ENCODE measurements around the gene MRM2. TPM values are rescaled to one million over a fixed set of nuclear protein-coding genes. Genes with fewer than 3 reads are reported as not detected.
"Not testable (repeated sequence)": the region's sequence is repeated elsewhere in the genome, so short reads cannot be mapped to it uniquely, and the experiment has no call there.

The MRM2 gene
- polyA plus RNA-seq, 3 donors, result 37.9 to 39.6 (median 39.0) TPM

DNA sequence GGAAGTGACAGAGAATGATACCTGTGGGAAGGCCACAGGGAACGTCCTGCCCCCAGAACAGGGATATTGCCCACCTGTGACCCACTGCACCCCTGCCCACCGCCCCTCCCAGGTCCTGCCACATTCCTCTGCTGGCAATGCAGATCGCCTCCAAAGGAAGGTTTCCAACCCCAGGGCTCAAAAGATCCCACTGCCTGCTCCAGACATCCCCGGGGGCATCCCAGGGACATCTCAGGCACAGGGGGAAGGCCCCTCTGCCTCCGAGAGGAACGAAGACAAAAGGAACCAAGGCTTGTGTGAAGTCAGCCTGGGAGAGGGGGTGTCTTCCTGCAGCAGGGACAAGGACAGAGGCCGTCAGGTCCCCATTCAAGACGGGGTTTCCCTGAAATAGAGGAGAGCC is 28.5 kb upstream of the MRM2 start:
- DNase-seq, result no peak

- no peak for DNase-seq
Observed at GRCh38 chr7:2269991-2270460, 28.0 kb upstream of the MRM2 start.

DNA sequence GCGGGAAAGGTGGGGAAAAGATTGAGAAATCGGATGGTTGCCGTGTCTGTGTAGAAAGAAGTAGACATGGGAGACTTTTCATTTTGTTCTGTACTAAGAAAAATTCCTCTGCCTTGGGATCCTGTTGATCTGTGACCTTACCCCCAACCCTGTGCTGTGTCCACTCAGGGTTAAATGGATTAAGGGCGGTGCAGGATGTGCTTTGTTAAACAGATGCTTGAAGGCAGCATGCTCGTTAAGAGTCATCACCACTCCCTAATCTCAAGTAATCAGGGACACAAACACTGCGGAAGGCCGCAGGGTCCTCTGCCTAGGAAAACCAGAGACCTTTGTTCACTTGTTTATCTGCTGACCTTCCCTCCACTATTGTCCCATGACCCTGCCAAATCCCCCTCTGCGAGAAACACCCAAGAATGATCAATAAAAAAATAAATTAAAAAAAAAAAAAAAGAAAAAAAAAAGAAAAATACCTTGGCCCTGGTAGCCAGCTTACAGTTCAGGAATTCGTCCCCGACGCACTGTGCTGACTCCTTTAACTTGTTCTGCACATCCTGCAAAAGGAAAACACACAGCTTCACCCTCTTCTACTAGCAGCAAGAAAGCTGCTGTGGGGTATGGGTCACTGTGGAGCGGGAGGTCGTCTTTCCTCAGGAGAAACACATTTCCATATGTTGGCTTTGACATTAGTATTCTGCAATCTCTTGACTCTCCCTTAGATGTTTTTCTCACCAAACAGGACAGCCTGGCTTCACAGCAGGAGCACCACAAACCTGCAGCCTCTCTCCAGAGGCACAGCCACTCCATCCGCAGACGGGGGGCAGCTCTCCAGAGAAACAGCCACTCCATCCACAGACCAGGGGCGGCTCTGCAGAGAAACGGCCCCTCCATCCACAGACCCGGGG is 27.3 kb upstream of the MRM2 start:
- DNase-seq, result not testable (repeated sequence)

DNA sequence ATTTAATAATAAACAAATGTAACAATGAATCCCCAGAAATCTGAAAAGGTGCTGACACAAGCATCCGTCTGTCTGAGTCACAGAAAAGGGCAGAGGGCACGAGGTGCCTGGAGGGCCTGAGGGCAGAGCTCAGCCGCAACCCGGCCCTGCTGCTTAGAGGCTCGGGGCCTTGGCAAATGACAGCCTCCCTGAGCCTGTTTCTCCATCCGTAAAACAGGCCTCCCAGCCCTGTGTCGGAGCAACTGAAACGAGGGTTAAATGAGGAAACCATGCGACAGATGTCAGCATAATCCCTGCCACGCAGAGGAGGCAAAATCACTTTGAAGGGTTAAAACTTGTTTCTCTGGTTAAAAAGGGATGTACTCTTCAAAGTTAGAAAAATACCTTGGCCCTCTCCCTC is 24.9 kb upstream of the MRM2 start:
- no peak for DNase-seq

DNA sequence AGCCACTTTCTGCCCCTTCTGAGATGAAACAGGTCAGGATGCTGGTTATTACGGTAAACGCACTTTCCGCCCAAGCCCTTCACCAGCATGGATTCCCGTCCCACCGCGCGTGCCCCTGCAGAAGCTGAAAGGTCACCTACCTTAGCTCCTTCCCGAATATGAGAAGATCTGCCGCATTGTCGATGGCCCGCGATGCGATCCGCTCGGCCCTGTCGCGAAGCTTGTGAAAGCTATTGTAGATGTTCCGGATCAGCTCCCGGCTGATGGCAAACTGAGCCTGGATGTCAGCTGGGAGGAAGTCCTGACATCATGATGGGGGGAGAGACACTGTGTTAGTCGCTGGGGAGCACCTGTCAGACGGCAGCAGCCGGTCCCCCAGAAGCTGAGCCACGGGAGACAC is 22.2 kb upstream of the MRM2 start:
- DNase-seq, result no peak

DNA sequence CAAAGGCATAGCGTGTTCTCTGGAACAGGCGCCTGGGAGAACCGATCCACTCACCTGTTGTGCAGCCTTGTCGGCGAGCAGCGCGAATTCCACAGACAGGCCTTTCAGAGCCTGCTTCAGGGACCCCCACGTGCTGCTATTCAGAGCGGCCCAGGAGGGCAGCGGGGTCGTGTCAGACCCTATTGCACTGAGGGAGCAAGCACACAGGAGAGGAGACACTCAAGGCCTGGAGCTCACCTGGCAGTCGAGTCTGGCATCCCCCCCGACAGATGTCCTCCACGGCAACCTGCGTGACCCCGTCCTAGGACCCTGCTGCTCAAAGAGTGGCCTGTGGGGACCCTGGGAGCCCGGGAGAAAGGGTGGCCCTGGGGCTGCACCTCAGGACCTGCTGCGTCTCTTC is 21.2 kb upstream of the MRM2 start:
- DNase-seq, result no peak

- DNase-seq, result no peak
Observed at GRCh38 chr7:2261611-2262010, 19.6 kb upstream of the MRM2 start.

- DNase-seq, result no peak
Observed at GRCh38 chr7:2260820-2261219, 18.8 kb upstream of the MRM2 start.

- no peak for DNase-seq
Observed at GRCh38 chr7:2259480-2259879, 17.5 kb upstream of the MRM2 start.

DNA sequence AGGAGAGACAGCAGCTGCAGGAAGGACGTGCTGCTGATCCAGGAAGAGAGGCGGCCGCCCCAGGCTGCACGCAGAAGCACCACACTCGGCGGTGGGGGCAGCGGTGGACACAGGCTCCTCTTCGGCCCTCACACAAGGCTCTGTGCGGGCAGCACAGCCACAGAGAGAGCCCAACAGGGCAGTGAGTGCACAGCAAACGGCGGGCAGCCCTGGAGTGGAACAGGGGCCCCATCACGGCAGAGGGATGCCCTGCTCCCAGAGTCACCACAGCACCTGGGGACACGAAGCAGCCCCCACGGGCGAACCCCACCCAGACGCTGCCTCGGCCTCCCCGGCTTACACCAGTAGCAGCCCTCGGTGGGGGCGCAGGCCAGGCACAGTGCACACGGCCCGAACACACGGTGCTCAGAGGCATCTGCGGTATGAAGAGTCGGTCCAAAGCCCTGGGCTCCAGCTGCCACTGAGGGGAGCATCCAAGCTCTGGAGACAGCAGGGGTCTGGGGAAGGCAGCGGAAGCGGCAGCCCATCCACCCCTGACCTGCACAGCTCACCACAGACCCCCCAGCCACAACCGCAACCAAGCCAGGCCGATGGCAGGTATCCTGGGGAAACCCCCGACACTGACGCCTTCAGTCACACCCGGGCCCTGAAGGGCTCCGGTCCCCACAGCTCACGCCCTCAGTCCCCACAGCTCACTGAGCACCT is 16.8 kb upstream of the MRM2 start:
- DNase-seq, result no peak

DNA sequence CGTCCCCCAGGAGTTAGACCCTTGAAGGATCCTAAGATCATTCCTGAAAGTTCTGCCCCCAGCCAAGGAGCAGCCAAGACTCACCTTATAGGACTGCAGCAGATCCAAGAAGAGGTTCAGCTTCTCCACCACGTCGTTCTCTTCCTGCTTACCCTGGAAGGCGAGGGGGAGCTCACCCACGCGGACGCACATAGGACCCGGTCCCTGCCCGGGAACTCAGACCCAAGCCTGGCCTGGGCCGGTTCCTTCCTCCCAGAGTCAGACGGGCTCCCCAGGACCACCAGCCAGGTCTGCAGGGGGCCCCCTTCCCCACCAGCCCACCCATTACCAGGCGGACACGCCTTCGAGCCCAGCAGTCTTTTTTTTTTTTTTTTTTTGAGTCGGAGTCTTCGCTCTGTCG is 15.6 kb upstream of the MRM2 start:
- no peak for DNase-seq

DNA sequence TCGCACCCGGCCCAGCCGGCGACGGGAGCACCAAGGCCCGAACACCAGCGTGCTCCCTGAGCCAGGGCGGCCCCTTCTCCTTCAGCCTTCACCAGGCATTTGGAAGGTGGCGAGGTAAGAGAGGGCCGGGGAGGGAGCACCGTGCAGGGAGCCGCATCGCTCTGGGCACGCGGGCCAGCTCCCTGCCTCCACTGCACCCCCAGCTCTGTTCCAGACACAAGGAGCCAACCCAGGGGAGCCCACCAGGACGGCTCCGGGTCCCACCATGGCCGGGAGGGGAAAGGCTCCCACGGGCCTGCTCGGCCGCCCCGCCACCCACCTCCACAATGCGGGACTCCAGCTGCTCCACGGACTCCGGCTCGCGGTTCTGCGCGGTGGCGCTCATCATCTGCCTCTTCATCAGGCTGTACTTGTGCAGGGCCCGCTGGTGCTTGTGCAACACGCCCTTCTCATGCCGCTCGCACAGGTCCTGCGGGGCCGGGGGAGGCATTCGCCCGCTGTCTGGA is 15.1 kb upstream of the MRM2 start:
- no peak for DNase-seq

GRCh38 chr7:2256306-2257045 is 14.5 kb upstream of the MRM2 start:
- no peak for DNase-seq

DNA sequence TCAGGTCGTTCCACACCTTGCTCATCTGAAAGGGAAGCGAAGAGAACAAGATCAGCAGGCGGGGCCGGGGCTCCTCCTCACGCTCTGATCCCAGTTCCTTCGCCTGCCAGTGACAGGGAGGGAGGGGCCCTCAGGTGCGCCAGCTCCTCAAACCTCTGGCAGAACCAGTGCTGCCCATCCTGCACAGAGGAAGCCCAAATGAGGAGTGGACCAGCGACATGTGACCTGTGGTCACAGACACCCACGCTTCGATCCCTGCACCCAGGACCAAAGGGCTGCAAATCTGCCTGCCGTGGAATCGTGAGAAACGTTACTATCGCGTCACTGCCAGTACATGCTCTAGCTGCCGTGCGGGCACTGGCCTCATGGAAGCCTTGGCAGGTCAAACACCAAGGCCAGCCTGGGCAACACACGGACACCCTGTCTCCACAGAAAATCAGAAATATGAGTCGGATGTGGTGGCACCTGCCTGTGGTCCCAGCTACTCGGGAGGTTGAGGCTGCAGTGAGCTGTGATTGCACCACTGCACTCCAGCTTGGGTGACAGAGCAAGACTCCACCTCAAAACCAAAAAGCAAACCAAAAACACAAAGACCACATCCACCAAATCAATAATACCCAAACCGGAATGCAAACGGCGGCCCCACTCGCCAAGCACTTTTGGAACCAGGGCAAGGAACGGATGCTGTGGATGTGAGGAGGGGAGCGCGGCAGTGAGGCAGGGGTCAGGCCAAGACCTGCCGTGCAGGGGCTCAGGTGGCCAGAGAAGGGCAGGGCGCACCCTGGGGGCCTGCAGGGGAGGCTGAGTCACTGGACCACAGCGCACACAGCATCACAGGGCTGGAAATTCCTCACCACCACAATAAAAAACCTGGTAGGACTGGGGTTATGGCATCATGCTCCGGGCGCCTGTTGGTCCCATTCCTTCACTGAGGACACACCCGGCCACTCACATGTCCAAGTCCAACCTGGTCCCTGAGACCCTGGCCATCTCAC is 13.4 kb upstream of the MRM2 start:
- no peak for DNase-seq

DNA sequence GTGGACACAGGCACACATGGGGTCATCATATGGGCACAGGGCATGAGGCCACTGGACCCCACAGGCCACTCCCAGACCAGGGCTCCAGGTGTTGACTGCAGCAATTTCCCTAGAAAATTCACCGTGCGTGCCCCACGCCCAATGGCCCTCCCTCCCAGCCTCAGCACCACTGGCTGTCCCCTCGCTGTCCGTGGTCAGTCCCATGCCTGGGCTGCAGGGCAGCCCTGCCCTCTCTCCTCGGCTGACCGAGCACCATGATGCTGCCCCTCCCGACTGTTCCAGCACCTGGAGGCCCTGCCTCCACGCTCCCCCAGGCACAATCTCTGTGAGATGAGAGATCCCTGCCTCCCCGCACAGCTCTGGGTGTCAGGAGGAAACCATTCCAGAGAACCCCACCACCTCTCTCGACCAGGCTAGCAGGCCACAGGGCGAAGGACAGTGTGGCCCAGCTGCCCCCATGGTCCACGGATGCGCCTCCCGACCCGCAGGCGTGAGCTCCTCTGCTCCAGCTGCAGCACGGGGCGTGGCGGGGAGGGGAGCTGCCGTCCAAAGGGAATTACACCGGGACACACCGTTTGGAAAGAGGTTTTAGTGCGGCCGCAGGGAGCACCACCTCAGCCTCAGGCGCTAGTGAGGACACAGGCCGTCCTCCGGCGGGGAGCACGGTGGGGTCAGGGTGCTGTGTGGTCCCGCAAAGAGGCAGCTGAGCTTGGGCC is 12.6 kb upstream of the MRM2 start:
- DNase-seq, result no peak

- DNase-seq, result no peak
Observed at GRCh38 chr7:2253525-2254244, 11.7 kb upstream of the MRM2 start.

GRCh38 chr7:2253021-2253420 is 11.0 kb upstream of the MRM2 start:
- DNase-seq, result no peak

GRCh38 chr7:2251841-2252771 is 10.1 kb upstream of the MRM2 start:
- no peak for DNase-seq

Measured in renal pelvis (tissue), 4 donors.